Transverse colon (tissue), 3 donors: ENCODE results near the gene CDH12.

Experiments
- POLR2A ChIP-seq: fragments of 450-650 bp; IDR thresholded peaks from one replicate; pipeline ENCODE4 v1.6.1; 2016; ENCODE audit warnings: antibody characterized with exemption, mild to moderate bottlenecking, moderate library complexity
- POLR2AphosphoS5 ChIP-seq, 3 donors: sonication (generic); formaldehyde crosslinking; IDR thresholded peaks; one replicate each; pipeline ENCODE4 v1.6.1; 2016; ENCODE audit warnings: antibody characterized with exemption in 3 of 3

GRCh38 chr5:22757776-22758175 is 95.4 kb downstream of the CDH12 start:
- TF ChIP-seq POLR2A (no peak), POLR2AphosphoS5 (IDR thresholded peaks at IDR 0.05) (no peak)
